PFSK-1 (cell line): ENCODE measurements around the gene HIVEP2.

Source experiments
- FOXP2 ChIP-seq: optimal IDR thresholded peaks from 2 replicates; pipeline ENCODE3; 2011; ENCODE audit warnings: borderline replicate concordance, control low read depth, inconsistent platforms; ENCODE audit not compliant: insufficient read depth; ENCODE audit errors: extremely low read length, extremely low read depth
- POLR2AphosphoS5 ChIP-seq: IDR thresholded peaks from 2 replicates; pipeline ENCODE4 v1.6.1; 2012; ENCODE audit warnings: low read depth, mild to moderate bottlenecking, control low read depth, low read length, moderate library complexity
- SIN3A ChIP-seq: IDR thresholded peaks from 2 replicates; pipeline ENCODE4 v1.6.1; 2012; ENCODE audit warnings: mild to moderate bottlenecking, low read length, moderate library complexity, borderline replicate concordance; ENCODE audit not compliant: insufficient read depth
- TAF1 ChIP-seq: IDR thresholded peaks from 2 replicates; pipeline ENCODE4 v1.6.1; 2012; ENCODE audit warnings: low read length, control low read depth, borderline replicate concordance; ENCODE audit not compliant: insufficient read depth
- TF ChIP-seq, protein P1 (sequence below), 2 experiments: IDR thresholded peaks; 2 replicates each; pipeline versions ENCODE4 v1.6.1 to v1.8.0; 2011 to 2012; ENCODE audit warnings: low read depth in 2 of 2, low read length in 2 of 2, control low read depth in 1 of 2, inconsistent platforms in 1 of 2, mild to moderate bottlenecking in 1 of 2, moderate library complexity in 1 of 2; ENCODE audit not compliant: insufficient read depth in 1 of 2

DNA sequence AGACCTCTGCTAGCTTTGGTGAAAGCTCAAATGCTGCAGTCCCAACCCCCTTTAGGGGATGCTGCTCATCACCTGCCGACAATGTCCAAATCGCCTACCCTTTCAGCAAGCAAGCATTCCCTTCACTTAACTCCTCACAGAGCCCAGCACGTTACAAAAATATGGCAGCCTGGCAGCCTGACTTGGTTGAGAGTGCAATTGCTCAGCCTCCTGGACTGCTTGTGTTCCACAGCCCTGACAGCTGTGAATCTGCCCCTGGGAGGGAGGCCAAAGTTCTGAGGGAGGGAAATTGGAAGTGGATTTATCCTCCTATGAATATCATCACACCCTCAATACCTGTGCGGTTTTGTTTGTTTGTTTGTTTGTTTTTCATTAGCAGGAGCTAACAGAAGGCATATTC lies 231.0 kb downstream of the HIVEP2 start:
- TF ChIP-seq, protein P1, sequence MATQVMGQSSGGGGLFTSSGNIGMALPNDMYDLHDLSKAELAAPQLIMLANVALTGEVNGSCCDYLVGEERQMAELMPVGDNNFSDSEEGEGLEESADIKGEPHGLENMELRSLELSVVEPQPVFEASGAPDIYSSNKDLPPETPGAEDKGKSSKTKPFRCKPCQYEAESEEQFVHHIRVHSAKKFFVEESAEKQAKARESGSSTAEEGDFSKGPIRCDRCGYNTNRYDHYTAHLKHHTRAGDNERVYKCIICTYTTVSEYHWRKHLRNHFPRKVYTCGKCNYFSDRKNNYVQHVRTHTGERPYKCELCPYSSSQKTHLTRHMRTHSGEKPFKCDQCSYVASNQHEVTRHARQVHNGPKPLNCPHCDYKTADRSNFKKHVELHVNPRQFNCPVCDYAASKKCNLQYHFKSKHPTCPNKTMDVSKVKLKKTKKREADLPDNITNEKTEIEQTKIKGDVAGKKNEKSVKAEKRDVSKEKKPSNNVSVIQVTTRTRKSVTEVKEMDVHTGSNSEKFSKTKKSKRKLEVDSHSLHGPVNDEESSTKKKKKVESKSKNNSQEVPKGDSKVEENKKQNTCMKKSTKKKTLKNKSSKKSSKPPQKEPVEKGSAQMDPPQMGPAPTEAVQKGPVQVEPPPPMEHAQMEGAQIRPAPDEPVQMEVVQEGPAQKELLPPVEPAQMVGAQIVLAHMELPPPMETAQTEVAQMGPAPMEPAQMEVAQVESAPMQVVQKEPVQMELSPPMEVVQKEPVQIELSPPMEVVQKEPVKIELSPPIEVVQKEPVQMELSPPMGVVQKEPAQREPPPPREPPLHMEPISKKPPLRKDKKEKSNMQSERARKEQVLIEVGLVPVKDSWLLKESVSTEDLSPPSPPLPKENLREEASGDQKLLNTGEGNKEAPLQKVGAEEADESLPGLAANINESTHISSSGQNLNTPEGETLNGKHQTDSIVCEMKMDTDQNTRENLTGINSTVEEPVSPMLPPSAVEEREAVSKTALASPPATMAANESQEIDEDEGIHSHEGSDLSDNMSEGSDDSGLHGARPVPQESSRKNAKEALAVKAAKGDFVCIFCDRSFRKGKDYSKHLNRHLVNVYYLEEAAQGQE (IDR thresholded peaks at IDR 0.05; ENCODE audit: insufficient read depth in 1 of 2, low read depth in 2 of 2, low read length in 2 of 2), result no peak
- TF ChIP-seq SIN3A, result no peak
- TF ChIP-seq POLR2AphosphoS5, result no peak
- no peak for TF ChIP-seq TAF1
- no peak for TF ChIP-seq FOXP2
